AG09319 (cell line): Measurements from ENCODE around the gene USP48.

Experiments used
- DNase-seq: peaks from one replicate; pipeline ENCODE4 v3.0.0-alpha.2; 2010; ENCODE audit warnings: low read depth; ENCODE audit errors: extremely low read depth
- CTCF ChIP-seq: IDR thresholded peaks from 2 replicates; pipeline ENCODE4 v1.5.1; 2011; ENCODE audit warnings: low read depth, mild to moderate bottlenecking, inconsistent platforms, low read length, moderate library complexity

The USP48 gene

GRCh38 chr1:21761052-21761451, 21.9 kb downstream of the USP48 start:
- no peak for TF ChIP-seq CTCF
- no peak for DNase-seq

GRCh38 chr1:21759818-21760217, 23.1 kb downstream of the USP48 start:
- no peak for TF ChIP-seq CTCF
- no peak for DNase-seq

- no peak for TF ChIP-seq CTCF
- DNase-seq, result no peak
These were observed 23.8 kb downstream of the USP48 start for GRCh38 chr1:21759182-21759581.

- DNase-seq, result no peak
- TF ChIP-seq CTCF, result no peak
These were observed 24.3 kb downstream of the USP48 start for GRCh38 chr1:21758614-21759013.

GRCh38 chr1:21756393-21757089, 26.4 kb downstream of the USP48 start:
- no peak for DNase-seq
- TF ChIP-seq CTCF, result no peak

- no peak for TF ChIP-seq CTCF
- DNase-seq, result no peak
These were observed 27.9 kb downstream of the USP48 start for GRCh38 chr1:21755067-21755466.

- TF ChIP-seq CTCF, result no peak
- DNase-seq, result no peak
These were observed 28.4 kb downstream of the USP48 start for GRCh38 chr1:21754583-21754982.
